Gastrocnemius medialis (tissue), 4 donors: ENCODE data around the gene GALNT16. TPM values are rescaled to one million over a fixed set of nuclear protein-coding genes. Genes with fewer than 3 reads are reported as not detected.

ENCODE experiments used
- ATAC-seq, 2 donors: fragments of 150-250 bp; one replicate each; pipeline ENCODE4 v1.9.1; 2016
- DNase-seq, 2 donors: peaks; one replicate each; pipeline ENCODE4 v3.0.0-alpha.2; 2019
- H3K27ac ChIP-seq, 4 donors: fragments of 200-600 bp; sonication (generic); 1 replicate in 1 of 4; 2 replicates in 3 of 4; pipeline ENCODE4 v1.5.1; 2016 to 2018; ENCODE audit warnings: mild to moderate bottlenecking in 2 of 4, moderate library complexity in 1 of 4
- H3K27me3 ChIP-seq, 3 donors: fragments of 200-600 bp; sonication (generic) in 2 of 3; 1 replicate in 1 of 3; 2 replicates in 2 of 3; pipeline versions ENCODE4 v1.5.1 to v1.6.0; 2016 to 2019; ENCODE audit warnings: mild to moderate bottlenecking in 1 of 3, moderate library complexity in 1 of 3
- H3K36me3 ChIP-seq, 2 donors: fragments of 200-600 bp; sonication (generic) in 1 of 2; one replicate each; pipeline ENCODE4 v1.5.1; 2017 to 2018
- H3K4me1 ChIP-seq, 2 donors: fragments of 200-600 bp; sonication (generic) in 1 of 2; one replicate each; pipeline ENCODE4 v1.5.1; 2016 to 2017; ENCODE audit warnings: mild to moderate bottlenecking in 2 of 2
- H3K4me3 ChIP-seq, 4 donors: fragments of 200-600 bp; sonication (generic) in 3 of 4; 1 replicate in 1 of 4; 2 replicates in 3 of 4; pipeline ENCODE4 v1.5.1; 2016 to 2019; ENCODE audit warnings: mild to moderate bottlenecking in 2 of 4
- H3K9me3 ChIP-seq, 3 donors: fragments of 200-600 bp; sonication (generic) in 2 of 3; 1 replicate in 1 of 3; 2 replicates in 2 of 3; pipeline ENCODE4 v1.5.1; 2016 to 2019
- POLR2A ChIP-seq, 2 donors: fragments of 450-650 bp; IDR thresholded peaks; one replicate each; pipeline ENCODE4 v1.6.1; 2017; ENCODE audit warnings: antibody characterized with exemption in 2 of 2, mild to moderate bottlenecking in 2 of 2, moderate library complexity in 2 of 2
- in situ Hi-C, 4 donors: fragments of 200-750 bp; cut with MboI; loops; one replicate each; pipeline versions ENCODE4 v1.15.0 to v1.8.0; 2017; ENCODE audit warnings: low sequenced_read_pairs in 4 of 4
- intact Hi-C: fragments of 100-400 bp; cut with DNase I; formaldehyde crosslinking; loops from one replicate; pipeline ENCODE4 v1.15.1; 2023; ENCODE audit warnings: low total_unique reads
- total RNA-seq, 4 donors: library from RNA; depleted of rRNA; stranded (reverse); fragments of >200 nt; gene quantifications; one replicate each; pipeline versions ENCODE4 v1.1.0 to v1.2.3, GENCODE V29; 2016
- TF ChIP-seq, protein P1 (sequence below), 5 experiments: fragments of 450-650 bp in 3 of 5; fragments of 200-600 bp in 2 of 5; sonication (generic) in 2 of 5; IDR thresholded peaks in 4 of 5; conservative IDR thresholded peaks in 1 of 5; 1 replicate in 4 of 5; 2 replicates in 1 of 5; pipeline ENCODE4 v1.5.1; 2016 to 2019; ENCODE audit warnings: antibody characterized with exemption in 5 of 5, mild to moderate bottlenecking in 3 of 5, moderate library complexity in 3 of 5

GALNT16 gene
- total RNA-seq, 4 donors from 2014 or later, result 0.15 to 2.7 (median 1.7) TPM

DNA sequence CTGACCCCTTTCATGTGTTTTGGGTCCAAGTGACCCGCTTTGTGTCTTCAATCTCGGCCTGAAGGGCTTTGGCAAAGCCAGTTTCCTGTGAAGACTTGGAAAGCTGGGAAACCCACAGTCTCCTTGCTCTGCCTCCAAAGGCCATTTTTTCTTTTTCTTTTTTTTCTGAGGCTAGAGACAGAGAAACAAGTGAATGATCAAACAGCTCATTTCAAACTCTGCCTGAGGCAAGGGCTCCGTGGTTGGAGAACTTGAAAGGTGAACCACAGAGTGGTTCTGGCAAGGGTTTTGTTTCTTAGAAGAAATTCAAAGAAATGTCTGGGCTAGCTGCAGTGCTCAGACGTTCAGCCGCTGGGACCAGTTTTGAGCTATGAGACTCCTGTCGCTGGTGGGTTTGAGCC is 75.4 kb downstream of the GALNT16 start:
- Histone ChIP-seq H3K27me3 (no peaks in the 10 kb centered on the region), H3K4me3 (no peak overlapping the region), H3K4me1 (no peaks in the 10 kb centered on the region), H3K36me3 (no peaks in the 10 kb centered on the region), H3K27ac (no peak overlapping the region), H3K9me3 (no peaks in the 10 kb centered on the region)
- intact Hi-C loops (no loop called here), in situ Hi-C loops (no loop called here)
- no peak for ATAC-seq
- TF ChIP-seq, protein P1, sequence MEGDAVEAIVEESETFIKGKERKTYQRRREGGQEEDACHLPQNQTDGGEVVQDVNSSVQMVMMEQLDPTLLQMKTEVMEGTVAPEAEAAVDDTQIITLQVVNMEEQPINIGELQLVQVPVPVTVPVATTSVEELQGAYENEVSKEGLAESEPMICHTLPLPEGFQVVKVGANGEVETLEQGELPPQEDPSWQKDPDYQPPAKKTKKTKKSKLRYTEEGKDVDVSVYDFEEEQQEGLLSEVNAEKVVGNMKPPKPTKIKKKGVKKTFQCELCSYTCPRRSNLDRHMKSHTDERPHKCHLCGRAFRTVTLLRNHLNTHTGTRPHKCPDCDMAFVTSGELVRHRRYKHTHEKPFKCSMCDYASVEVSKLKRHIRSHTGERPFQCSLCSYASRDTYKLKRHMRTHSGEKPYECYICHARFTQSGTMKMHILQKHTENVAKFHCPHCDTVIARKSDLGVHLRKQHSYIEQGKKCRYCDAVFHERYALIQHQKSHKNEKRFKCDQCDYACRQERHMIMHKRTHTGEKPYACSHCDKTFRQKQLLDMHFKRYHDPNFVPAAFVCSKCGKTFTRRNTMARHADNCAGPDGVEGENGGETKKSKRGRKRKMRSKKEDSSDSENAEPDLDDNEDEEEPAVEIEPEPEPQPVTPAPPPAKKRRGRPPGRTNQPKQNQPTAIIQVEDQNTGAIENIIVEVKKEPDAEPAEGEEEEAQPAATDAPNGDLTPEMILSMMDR (IDR thresholded peaks at IDR 0.05 in 4 of 5, conservative IDR thresholded peaks at IDR 0.05 in 1 of 5), result no peak
- no peak for TF ChIP-seq POLR2A (IDR thresholded peaks at IDR 0.05)
- DNase-seq, result no peak

DNA sequence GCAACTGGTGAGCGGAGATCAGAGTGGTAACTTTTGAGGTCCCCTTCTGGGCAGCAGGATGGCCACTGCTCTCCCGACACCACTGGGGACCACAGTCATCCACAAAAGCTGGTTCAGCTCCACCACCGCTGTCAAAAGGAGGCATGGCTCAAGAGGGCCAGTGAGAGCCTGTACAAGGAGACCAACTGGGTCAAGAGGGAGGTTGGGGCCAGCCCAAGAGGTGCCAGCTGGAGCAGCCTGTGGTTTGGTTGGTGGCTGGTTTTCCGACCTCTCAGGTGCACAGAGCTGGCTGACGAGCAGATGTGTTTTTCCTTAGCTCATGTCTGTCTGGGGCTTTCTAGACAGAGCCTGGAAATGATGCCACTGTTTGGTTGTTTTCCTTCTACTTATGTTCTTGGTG is 78.0 kb downstream of the GALNT16 start:
- no peak overlapping the region for H3K4me3 ChIP-seq
- no peak for DNase-seq
- in situ Hi-C loops, result no loop called here
- no peaks in the 10 kb centered on the region for H3K27me3 ChIP-seq
- TF ChIP-seq POLR2A (IDR thresholded peaks at IDR 0.05), result no peak
- TF ChIP-seq, protein P1 (IDR thresholded peaks at IDR 0.05 in 4 of 5, conservative IDR thresholded peaks at IDR 0.05 in 1 of 5), result no peak
- H3K4me1 ChIP-seq, result no peaks in the 10 kb centered on the region
- H3K27ac ChIP-seq, result no peak overlapping the region
- ATAC-seq, result no peak
- no peaks in the 10 kb centered on the region for H3K36me3 ChIP-seq
- no peaks in the 10 kb centered on the region for H3K9me3 ChIP-seq
- intact Hi-C loops, result no loop called here

GRCh38 chr14:69339426-69339825 is 79.5 kb downstream of the GALNT16 start:
- TF ChIP-seq POLR2A (IDR thresholded peaks at IDR 0.05), result no peak
- TF ChIP-seq, protein P1 (IDR thresholded peaks at IDR 0.05 in 4 of 5, conservative IDR thresholded peaks at IDR 0.05 in 1 of 5), result no peak
- Histone ChIP-seq H3K4me3 (no peak overlapping the region), H3K27ac (no peak overlapping the region), H3K36me3 (no peaks in the 10 kb centered on the region), H3K27me3 (no peaks in the 10 kb centered on the region), H3K9me3 (no peaks in the 10 kb centered on the region), H3K4me1 (no peaks in the 10 kb centered on the region)
- in situ Hi-C loops, result no loop called here
- ATAC-seq (no peak), DNase-seq (no peak)
- intact Hi-C loops, result no loop called here

- Histone ChIP-seq H3K4me3 (no peak overlapping the region), H3K4me1 (no peaks in the 10 kb centered on the region), H3K36me3 (no peaks in the 10 kb centered on the region), H3K9me3 (no peaks in the 10 kb centered on the region), H3K27ac (no peak overlapping the region), H3K27me3 (no peaks in the 10 kb centered on the region)
- TF ChIP-seq POLR2A (IDR thresholded peaks at IDR 0.05), result no peak
- TF ChIP-seq, protein P1 (IDR thresholded peaks at IDR 0.05 in 4 of 5, conservative IDR thresholded peaks at IDR 0.05 in 1 of 5), result no peak
- in situ Hi-C loops, result no loop called here
- DNase-seq (no peak), ATAC-seq (no peak)
- intact Hi-C loops, result loop anchor here (10.0 kb wide), 1 partner anchor 98 kb away; no protein-coding TSS in a partner anchor
Measured at GRCh38 chr14:69342928-69343525, 83.1 kb downstream of the GALNT16 start.

DNA sequence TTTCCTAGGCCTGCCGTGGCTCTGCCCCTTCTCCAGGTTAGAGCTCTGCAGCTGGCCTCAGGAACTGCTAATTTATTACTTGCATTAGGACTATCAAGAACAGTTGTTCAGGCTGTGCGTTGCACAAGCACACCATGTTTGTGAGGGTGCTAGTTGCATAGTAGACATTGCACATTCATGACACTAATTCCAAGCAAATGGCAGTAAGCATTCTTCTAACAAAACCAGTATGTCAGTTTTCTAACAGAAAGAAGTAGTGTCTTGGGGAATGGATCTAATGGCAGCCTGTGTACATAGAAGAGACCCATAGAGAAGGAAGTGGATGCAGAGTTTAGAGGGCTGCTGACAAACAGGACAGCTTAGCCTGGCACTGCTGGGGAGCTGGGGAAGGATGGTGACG is 84.2 kb downstream of the GALNT16 start:
- intact Hi-C loops (loop anchor here (10.0 kb wide), 1 partner anchor 99 kb away; no protein-coding TSS in a partner anchor), in situ Hi-C loops (no loop called here)
- no peak overlapping the region for H3K4me3 ChIP-seq
- H3K27ac ChIP-seq, result no peak overlapping the region
- no peaks in the 10 kb centered on the region for H3K9me3 ChIP-seq
- H3K36me3 ChIP-seq, result no peaks in the 10 kb centered on the region
- DNase-seq (no peak), ATAC-seq (no peak)
- no peaks in the 10 kb centered on the region for H3K27me3 ChIP-seq
- no peaks in the 10 kb centered on the region for H3K4me1 ChIP-seq
- TF ChIP-seq, protein P1 (IDR thresholded peaks at IDR 0.05 in 4 of 5, conservative IDR thresholded peaks at IDR 0.05 in 1 of 5), result no peak
- TF ChIP-seq POLR2A (IDR thresholded peaks at IDR 0.05), result no peak
